HG03045 (cell line): ENCODE measurements around the gene NRG3.

ENCODE experiments used
- ATAC-seq: cut with Tn5 transposase; IDR thresholded peaks from one replicate; pipeline ENCODE4 v1.9.1; 2021; ENCODE audit warnings: mild to moderate bottlenecking, moderate library complexity; ENCODE audit not compliant: unreplicated experiment

NRG3 gene

DNA sequence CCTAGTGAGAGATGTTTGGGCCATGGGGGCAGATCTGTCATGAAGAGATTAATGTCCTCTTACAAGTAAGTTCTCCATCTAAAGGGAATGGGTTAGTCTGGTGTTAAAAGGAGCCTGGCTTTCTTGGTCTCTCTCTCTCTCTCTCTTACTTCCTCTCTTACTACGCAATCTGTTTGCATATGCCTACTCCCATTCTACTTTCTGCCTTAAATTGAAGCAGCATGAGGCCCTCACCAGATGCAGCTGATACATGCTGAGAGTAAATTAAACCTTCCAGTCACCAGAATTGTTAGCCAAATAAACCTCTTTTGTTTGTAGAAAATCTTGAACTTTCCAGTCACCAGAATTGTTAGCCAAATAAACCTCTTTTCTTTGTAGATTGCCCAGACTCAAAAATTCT is 884.1 kb downstream of the NRG3 start:
- ATAC-seq: no peak

GRCh38 chr10:82762641-82763040 is 887.6 kb downstream of the NRG3 start:
- no peak for ATAC-seq

DNA sequence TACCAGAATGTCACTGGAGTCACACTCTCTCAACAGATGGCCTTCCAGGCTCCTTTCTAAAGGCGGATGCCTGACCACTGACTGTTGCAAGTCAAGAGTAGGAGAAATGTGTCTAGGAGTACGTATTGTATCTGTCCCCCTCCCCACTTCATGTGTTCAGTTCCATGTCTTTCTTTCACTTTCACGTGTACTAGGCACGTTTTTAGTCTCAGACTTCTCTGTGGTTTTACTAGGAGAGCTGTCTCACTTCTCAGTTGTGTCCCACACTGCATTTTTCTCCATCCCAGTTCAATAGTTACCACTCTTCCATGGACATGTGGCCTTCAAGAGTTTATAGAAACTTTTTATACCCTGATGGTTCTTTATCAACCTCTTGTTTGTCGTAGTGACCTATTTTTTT is 893.0 kb downstream of the NRG3 start:
- ATAC-seq: no peak

- ATAC-seq: no peak
These were observed 903.9 kb downstream of the NRG3 start for GRCh38 chr10:82778908-82779307.

DNA sequence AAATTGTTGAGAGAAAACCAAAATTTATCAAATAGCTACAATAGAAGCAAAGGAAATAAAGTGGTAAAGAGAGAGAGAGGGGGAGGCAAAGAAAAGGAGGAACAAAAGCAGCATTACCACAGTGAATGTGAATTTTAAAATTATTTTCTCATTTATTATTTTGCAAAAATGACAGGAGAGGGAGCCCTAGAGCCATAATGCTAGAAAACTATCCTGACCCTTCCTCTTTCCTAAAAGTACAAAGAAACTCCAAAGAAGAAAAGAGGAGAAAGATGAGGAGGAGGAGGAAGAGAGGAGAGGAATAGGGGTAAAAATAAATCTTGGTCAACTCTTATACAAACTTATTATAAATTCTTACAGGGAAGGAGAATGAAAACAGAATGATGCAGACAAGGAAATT is 921.5 kb downstream of the NRG3 start:
- no peak for ATAC-seq

GRCh38 chr10:82801289-82801688 is 926.3 kb downstream of the NRG3 start:
- ATAC-seq: no peak

GRCh38 chr10:82811621-82812020 is 936.6 kb downstream of the NRG3 start:
- no peak for ATAC-seq

- ATAC-seq: no peak
These were observed 938.9 kb downstream of the NRG3 start for GRCh38 chr10:82813856-82814255.

- no peak for ATAC-seq
These were observed 939.6 kb downstream of the NRG3 start for GRCh38 chr10:82814635-82815034.

DNA sequence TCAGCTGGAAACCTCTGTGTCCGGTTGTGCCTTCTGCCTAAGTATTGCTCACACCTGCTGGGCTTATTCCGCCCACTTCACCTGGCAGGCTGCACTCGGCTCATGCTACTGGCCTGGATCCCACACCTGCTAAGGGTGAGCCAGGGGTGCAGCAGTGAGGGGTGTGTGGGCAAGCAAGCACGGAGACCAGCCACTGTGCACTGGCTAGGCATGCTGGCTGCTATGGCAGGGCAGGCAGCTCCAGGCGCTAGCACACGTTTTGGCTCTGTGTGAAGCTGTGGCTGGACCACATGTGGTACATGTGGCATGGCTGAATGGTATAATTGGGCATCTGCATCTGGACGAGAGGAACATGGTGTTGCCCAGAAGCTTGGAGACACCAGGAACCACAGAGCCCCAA is 940.7 kb downstream of the NRG3 start:
- no peak for ATAC-seq

DNA sequence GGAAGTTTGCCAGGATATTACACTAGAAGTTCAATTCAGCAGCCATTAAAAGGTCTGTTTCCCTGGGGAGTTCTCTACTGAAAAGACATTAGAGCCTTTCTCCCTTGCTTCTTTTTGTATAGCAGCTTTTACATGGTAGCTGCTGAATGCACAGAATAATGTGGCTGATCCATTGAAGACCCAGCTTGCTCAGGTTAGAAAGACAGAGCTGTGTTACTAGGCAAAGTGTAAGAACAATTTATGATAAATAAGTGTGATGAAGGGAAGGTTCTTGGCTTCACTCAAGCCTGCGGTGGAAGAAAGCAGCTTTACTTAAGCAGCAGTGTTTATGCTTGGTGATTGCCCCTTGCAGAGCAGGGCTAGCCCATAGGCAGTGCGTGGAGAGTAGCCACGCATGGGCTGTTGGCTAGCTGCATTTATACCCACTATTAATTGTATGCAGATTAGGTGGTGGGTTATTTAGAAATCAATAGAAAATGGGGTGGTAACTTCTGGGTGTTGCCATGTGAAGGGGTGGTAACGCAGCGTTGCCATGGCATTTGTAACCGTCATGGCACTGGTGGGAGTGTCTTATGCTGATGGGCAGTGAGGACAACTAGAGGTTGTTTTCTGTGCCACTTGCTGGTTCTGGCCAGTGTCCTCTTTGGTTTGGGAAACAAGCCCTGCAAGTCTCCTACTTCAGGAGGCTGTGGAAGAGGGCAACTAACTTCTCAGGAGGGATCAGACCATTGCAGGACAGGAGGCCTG is 942.9 kb downstream of the NRG3 start:
- no peak for ATAC-seq

DNA sequence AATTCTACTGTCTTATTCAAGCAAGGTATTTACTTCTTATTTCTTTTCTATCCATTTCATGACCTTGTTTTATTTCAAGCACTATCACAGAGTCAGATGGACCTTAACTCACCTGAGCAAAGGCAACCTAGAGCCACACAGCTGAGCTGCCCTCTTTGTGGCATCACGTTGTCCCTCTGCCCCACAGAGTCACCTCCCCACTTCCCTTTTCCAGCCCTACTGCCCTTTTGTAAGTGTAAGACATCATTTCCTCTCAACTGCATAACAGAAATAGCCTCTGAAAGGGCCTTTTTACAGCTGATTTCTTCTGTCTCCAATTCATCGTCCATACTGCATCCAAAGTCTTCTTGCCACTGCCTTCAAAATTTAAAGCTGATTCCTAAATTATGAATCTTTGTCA is 946.0 kb downstream of the NRG3 start:
- no peak for ATAC-seq

GRCh38 chr10:82826132-82826531 is 951.1 kb downstream of the NRG3 start:
- no peak for ATAC-seq

DNA sequence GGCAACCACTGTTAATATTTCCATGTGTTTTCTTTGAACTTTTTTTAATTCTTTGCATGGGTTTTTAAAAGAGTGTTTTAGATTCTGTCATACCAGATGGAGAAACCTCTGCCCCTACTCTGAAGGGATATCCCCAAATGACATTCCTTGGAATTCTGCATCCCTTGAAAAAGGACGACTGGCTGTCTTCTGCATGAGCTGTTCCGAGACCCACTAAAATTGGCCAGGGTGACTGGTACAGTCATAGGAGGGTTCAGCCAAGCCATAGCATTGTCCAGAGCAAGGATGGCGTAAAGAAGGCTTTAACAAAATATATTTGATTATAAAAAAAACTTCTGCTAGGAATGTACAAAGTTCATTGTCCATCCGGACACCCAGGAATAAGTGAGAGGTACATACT is 952.9 kb downstream of the NRG3 start:
- no peak for ATAC-seq

DNA sequence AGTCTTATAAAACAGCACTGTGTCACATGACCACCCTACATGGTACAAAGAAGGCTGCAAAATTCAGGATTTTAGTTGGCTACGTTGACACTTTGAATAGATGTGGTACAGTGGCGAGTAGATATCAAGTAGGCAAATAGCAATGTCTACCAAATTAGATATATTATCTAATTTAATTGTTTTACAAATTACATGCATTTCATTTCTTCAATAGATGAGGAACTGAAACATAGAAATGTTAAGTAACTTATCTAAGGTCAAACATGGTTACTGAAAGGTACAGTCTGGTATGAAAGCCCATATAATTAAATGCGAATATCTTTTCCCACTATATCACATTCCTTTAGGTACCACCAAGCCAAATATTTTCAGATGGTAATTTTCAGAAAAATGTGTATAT is 972.2 kb downstream of the NRG3 start:
- ATAC-seq: no peak

DNA sequence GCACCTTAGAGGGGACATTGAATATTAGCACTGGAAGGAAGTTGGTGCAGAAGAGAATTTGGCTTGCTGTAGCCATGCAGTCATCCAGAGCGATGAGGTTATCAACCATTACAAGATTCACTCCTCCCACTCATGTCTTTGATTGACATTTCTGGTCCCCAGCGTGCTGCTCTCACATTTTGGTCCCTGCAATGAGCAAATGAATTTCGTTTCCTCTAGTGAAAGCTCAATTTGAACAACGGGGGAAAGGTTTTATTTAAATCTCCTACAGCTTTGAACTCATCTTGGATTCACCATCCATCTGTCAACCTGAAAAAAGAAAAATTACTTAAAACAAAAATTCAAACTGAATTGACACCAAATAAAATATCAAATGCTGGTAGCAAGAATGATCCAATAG is 975.2 kb downstream of the NRG3 start:
- ATAC-seq: no peak

DNA sequence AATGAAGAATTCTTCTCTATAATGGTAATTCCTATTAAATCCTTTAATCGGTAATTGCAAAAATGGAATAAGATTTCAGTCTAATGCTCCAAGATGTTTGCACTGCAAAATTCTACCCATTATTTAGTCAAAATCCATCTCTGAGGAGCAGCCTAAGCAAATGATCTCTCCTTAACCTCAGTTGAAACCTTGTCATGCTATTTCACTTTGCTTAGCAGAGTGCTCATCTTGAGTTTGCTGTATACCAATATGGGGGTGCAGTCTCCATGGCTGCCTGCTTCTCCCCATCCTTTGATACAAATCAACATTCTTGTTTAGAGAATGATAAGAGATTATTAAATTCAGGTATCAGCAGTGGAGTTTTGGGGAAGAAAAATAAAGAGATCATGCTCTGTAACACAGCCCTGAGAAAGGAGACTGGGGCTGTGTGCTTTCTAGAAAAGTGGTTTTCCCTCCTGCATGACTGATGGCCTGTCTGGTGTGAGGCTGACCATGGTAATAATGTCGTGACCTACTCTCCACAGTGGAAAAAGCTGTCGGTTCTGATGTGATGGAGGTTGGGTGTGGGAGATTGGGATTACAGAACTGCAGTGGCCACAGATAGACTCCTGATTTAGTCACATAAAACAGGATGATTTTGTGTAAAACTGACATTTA is 982.1 kb downstream of the NRG3 start:
- no peak for ATAC-seq

GRCh38 chr10:82861889-82862288 is 986.9 kb downstream of the NRG3 start:
- no peak for ATAC-seq

- ATAC-seq: no peak
These were observed 990.4 kb downstream of the NRG3 start for GRCh38 chr10:82865366-82865765.

GRCh38 chr10:82866424-82867020 is 991.5 kb downstream of the NRG3 start:
- ATAC-seq: no peak

DNA sequence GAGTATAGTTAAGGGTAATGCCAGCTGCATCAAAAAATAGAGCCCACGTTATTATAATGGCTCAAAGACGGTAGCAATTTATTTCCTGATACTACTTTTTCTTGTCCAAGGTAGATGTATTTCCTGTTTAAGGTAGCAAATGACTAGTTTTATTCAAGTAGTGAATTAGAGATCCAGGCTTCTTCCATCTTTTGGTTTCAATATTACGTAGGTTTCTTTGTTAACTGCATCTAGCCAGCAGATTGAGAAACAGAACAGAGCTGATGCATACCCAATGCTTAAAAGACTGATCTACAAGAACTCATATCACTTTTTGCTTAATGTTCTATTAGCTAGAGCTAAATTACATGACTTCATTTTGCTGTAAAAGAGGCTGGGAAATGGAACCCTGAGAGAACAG is 992.1 kb downstream of the NRG3 start:
- no peak for ATAC-seq

GRCh38 chr10:82874671-82875070 is 999.7 kb downstream of the NRG3 start:
- no peak for ATAC-seq
